ENCODE results near the gene SLC38A11. TPM values are rescaled to one million over a fixed set of nuclear protein-coding genes. Genes with fewer than 3 reads are reported as not detected.

Gene SLC38A11
- total RNA-seq, 1 experiment from 2014 or later = not detected

DNA sequence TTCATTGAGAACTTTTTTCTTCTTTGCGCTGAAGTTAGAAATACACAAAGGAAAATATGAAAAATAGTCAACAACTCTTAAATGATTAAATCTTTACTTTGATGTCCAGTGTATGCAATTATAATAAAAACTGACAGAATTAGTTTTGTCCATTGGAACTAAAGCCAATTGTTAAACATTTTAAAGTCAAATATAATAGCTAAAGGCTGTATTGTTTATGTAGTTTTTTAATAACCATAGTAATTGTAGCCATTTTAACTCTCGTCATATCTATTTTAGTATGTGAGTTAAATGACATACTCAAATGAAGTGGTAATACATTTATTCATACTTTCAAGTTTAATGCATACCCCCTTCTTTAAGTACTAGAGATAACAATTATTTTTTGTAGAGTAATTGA lies 109.0 kb downstream of the SLC38A11 start:
- DNase-seq = no peak
- H3K36me3 ChIP-seq = no peaks in the 10 kb centered on the region
- no peaks in the 10 kb centered on the region for H3K9me3 ChIP-seq
- H3K27me3 ChIP-seq = no peaks in the 10 kb centered on the region
- no peak overlapping the region for H3K4me3 ChIP-seq

Other genes with a start within 250 kb of the SLC38A11 start
- gene COBLL1, start 113.7 kb downstream of the SLC38A11 start, total RNA-seq (2014; rRNA removed; shearing (Covaris generic); ENCODE audit: low replicate concordance) = 0.89 and 21.0 TPM in 2 replicates
- 22.7 and 27.1 TPM in 2 replicates for gene SCN3A, start 248.5 kb upstream of the SLC38A11 start, total RNA-seq (2014; rRNA removed; shearing (Covaris generic); ENCODE audit: low replicate concordance)